H1 (cell line): ENCODE measurements around the gene NAV3. TPM values are rescaled to one million over a fixed set of nuclear protein-coding genes. Genes with fewer than 3 reads are reported as not detected.

Experiments used
- CHD2 ChIP-seq: IDR thresholded peaks from 2 replicates; pipeline ENCODE4 v1.6.1; 2012; ENCODE audit warnings: low read length, improper control_type of control experiment
- CHD7 ChIP-seq: fragments of 300-600 bp; sonication (generic); IDR thresholded peaks from 2 replicates; pipeline ENCODE4 v1.7.1; 2012; ENCODE audit warnings: low read length, moderate library complexity, mild to moderate bottlenecking, inconsistent platforms; ENCODE audit not compliant: insufficient replicate concordance
- CTCF ChIP-seq, 3 experiments: IDR thresholded peaks; 1 replicate in 2 of 3; 2 replicates in 1 of 3; pipeline versions ENCODE4 v1.5.1 to v1.6.1; 2011; ENCODE audit warnings: low read length in 3 of 3, mild to moderate bottlenecking in 3 of 3, inconsistent platforms in 2 of 3, low read depth in 1 of 3, moderate library complexity in 1 of 3; ENCODE audit not compliant: insufficient read depth in 1 of 3; ENCODE audit errors: control extremely low read depth in 1 of 3
- GABPA ChIP-seq: IDR thresholded peaks from 2 replicates; pipeline ENCODE4 v1.6.1; 2011; ENCODE audit warnings: mild to moderate bottlenecking, low read length, moderate library complexity, borderline replicate concordance; ENCODE audit not compliant: insufficient read depth
- JUN ChIP-seq: IDR thresholded peaks from 2 replicates; pipeline ENCODE4 v1.6.1; 2011; ENCODE audit warnings: low read depth, mild to moderate bottlenecking, improper control_type of control experiment, low read length
- NANOG ChIP-seq: IDR thresholded peaks from 2 replicates; pipeline ENCODE4 v1.6.1; 2011; ENCODE audit warnings: low read length, low read depth, mild to moderate bottlenecking, inconsistent platforms; ENCODE audit not compliant: insufficient read depth, poor library complexity, severe bottlenecking
- SP2 ChIP-seq: IDR thresholded peaks from 2 replicates; pipeline ENCODE4 v1.6.1; 2012; ENCODE audit warnings: mild to moderate bottlenecking, low read length, inconsistent platforms
- SRF ChIP-seq: IDR thresholded peaks from 2 replicates; pipeline ENCODE4 v1.6.1; 2011; ENCODE audit warnings: mild to moderate bottlenecking, low read depth, low read length, moderate library complexity
- TAF7 ChIP-seq: optimal IDR thresholded peaks from 2 replicates; pipeline ENCODE3; 2011; ENCODE audit warnings: low read depth, mild to moderate bottlenecking, inconsistent platforms, low read length, moderate library complexity, borderline replicate concordance
- polyA plus RNA-seq, 7 experiments: library from polyadenylated mRNA; depleted of rRNA in 3 of 7; stranded (reverse) in 5 of 7; unstranded in 2 of 7; fragments of >200 nt in 5 of 7; fragments of 200-250 nt in 2 of 7; gene quantifications; 1 replicate in 5 of 7; 2 replicates in 1 of 7; 4 replicates in 1 of 7; pipeline versions ENCODE4 v1.2.1 to v1.2.3, GENCODE V29; 2011 to 2013; ENCODE audit warnings: missing spikeins in 2 of 7, mixed read lengths in 2 of 7
- total RNA-seq: library from RNA; stranded (reverse); fragmentation: NEBNext Ultra II Directional; extraction: Animal tissue kit (Norgen Biotek cat#: 25700); gene quantifications from 2 replicates; pipeline ENCODE4 v1.2.1, GENCODE V29; 2021

NAV3 gene
- total and polyA plus RNA-seq, 2 of the 8 experiments (the other 6 are each of a cell fraction or from before 2014, with no cell fraction given), result 0.47 to 5.0 TPM

GRCh38 chr12:77914081-77914488 is 83.4 kb downstream of the NAV3 start (continued):
- no peak for TF ChIP-seq CHD7
- no peak for TF ChIP-seq TAF7
- no peak for TF ChIP-seq NANOG
- no peak for TF ChIP-seq GABPA
- TF ChIP-seq CHD2, result no peak
- no peak for TF ChIP-seq CTCF (IDR thresholded peaks at IDR 0.05; ENCODE audit: control extremely low read depth in 1 of 3, insufficient read depth in 1 of 3, low read depth in 1 of 3, low read length in 3 of 3)
- TF ChIP-seq SRF, result no peak
- no peak for TF ChIP-seq SP2
- no peak for TF ChIP-seq JUN
